Activated naive CD4-positive, alpha-beta T cell treated with Interleukin-2 at 50 U/mL for 16 hours (primary cell): Measurements from ENCODE around the gene PIGL.

Source experiments
- DNase-seq: peaks from one replicate; pipeline ENCODE4 v3.0.0-alpha.2; 2020

PIGL gene

DNA sequence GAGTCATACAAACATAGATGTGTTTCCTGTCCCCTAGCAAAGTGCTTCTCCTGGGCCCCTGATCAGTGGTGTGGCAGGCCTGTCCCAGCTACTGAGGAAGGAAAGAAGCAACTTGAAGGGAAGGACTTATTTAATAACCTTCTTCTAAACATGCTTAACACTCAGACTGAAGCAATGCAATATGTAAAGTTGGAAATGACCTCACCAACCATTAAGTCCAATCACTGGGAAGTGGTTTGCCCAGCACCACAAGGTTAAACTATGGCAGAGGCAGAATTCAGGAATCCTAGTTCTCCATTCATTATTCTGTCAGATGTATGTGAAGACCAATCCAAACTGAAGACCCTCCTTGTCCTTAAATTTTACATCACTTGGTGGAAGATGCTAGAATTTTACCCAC lies 97.2 kb downstream of the PIGL start:
- no peak for DNase-seq

DNA sequence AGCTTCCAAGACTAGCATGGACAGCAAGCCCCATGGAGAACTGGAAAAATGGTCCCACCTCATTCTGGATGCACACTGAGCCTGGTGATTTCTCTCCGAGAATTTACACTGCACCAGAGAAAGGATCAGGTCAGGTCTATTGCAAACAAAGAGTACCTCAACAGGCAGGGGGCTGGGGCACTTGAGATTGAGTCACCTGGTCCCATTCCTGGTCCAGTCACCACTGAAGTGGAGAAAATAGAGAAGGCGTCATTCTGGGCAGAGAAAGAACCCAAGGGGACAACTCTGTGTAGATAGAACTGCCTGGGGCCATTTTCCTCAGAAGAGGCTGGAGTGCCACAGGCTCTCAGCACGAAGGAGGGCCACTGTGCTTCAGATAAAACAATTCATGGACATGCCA lies 97.8 kb downstream of the PIGL start:
- DNase-seq = no peak

DNA sequence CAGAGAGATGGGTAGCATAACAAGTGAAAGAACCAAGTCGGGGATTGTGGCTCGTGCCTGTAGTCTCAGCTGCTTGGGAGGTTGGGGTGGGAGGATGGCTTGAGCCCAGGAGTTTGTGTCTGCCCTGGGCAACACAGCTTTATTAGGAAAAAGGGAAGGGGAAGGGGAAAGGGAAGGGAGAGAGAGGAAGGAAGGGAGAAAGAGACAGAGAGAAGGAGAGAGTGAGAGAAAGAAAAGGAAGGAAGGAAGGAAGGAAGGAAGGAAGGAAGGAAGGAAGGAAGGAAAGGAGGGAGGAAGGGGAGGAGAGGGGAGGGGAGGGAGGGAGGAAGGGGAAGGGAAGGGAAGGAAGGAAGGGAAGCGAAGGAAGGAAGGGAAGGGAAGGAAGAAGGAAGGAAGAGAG lies 103.0 kb downstream of the PIGL start:
- no peak for DNase-seq

DNA sequence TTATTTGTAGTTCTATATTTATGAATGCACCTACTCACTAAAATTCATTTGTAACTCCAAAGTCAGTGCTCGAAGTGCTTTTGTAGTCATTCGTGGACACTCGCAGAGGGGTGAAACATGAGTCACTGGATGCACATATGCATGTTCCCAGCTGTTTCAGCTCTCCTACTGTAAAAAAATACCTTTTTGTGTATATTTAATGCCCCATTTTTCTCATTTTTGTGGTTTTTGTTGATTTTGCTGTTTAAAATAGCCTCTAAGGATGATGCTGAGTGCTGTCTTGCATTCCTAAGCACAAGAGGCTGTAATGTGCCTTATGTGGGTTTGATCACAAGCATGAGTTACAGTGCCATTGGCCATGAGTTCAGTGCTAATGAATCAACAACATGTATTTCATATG lies 105.6 kb downstream of the PIGL start:
- DNase-seq = no peak

DNA sequence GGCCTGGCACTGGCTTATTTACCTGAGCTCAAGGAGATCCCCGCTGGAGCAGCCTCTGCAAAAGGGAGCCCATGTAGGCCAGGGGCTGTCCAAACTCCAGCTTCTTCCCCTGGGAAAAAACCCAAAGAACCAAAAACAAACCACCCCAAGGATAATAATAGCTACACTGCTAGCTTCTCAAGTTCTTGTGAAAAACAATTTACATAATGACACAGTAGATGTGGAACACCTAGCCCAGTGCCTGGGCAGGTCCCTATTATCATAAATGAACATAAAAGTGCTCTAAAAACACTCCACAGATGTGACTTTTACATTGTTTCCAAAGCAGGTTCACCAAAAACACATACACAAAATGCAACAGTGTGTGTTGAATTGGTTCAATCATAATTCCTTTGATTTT lies 109.0 kb downstream of the PIGL start:
- no peak for DNase-seq

DNA sequence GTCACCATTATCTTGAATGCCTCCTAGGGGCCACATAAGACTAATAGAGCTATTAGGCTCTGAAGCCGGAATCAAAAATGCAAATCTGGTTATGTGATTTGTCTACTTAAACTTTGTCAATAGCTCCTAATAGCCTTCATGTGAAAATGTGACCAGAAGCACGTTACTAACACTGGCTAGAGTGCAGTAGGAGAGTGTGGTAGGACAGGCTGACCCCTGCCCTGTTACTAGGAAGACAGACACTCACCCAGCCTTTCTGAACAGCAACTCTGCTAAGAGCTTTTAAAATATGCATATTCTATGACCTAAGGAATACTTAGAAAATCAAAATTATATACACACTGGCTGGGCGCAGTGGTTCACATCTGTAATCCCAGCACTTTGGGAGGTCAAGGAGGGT lies 110.0 kb downstream of the PIGL start:
- no peak for DNase-seq

DNA sequence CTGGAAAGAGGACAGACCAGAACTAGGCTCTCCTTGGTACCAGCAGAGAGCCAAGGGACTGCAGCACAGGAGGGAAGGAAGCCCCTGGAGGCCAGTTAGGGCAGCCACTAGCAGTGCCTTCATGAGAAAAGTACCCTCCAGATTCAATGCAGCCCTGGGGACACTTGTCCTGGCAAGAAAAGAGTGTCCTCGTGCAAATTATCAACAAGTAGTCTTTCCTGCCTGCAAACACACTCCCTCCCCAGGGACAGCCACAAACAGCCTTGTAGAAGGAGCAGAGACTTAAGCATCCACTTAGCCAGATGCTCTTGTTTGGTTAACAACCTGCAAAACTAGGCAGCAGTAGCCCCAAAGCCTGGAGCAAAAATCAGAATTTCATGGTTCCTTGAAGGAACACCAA lies 112.0 kb downstream of the PIGL start:
- no peak for DNase-seq

DNA sequence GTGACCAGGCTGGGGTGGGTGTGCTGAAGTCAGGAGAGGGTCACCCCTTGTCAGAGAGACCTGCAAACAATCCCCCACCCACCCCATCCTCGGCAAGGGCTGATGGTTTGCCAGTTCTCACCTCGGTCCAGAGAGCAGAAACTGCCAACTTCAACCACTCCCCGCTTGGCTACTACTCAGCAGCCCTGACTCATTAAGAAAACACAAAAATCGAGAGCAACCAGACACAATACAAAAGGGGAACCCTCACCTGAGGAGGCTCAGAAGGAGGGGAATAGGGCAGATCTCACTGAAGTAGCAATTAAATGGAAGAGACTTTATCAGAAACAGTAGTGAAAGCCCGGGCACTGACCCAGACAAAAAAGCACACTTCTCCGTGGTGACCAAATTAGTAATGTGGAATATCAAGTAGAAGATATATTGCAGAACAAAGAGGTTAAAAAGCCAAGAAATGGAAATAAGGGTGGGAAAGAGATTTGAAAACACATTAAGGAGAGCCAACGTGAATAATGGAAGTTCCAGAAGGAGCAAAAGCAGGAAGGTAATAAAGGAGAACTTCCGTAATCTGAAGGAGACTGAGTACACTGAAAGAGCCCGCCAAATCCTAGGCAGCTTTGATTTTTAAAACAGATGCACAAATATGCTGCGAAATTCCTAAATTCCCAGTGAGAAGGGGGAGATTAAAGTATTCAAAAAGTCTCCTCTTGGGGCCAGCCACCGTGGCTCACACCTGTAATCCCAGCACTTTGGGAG lies 112.7 kb downstream of the PIGL start:
- no peak for DNase-seq

DNA sequence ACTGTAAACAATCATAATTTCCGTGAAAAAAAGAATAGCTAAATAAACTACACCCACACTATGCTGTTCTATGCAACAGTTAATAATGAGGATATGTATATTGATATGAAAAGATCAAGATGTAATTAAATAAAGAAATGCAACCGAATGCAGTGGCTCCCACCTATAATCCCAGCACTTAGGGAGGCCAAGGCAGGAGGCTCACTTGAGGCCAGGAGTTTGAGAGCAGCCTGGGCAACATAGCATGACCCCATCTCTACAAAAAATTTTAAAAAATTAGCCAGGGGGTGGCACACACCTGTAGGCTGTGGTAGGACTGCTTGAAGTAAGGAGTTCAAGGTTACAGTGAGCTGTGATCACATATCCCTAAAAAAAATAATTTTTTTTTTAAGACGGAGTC lies 121.4 kb downstream of the PIGL start:
- DNase-seq = no peak

DNA sequence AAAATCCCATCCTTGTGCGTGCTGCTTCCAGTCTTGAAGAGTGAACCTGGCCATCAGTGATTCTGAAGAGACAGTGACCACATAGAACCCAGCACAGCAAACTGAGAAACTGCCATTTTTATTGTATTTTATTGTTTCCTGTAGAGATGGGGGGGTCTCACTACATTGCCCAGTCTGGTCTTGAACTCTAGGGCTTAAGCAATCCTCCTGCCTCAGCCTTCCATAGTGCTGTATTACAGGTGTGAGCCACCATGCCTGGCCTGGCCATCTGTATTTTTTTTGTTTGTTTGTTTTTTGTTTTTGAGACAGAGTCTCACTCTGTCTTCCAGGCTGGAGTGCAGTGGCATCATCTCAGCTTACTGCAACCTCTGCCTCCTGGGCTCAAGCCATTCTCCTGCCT lies 122.4 kb downstream of the PIGL start:
- no peak for DNase-seq

DNA sequence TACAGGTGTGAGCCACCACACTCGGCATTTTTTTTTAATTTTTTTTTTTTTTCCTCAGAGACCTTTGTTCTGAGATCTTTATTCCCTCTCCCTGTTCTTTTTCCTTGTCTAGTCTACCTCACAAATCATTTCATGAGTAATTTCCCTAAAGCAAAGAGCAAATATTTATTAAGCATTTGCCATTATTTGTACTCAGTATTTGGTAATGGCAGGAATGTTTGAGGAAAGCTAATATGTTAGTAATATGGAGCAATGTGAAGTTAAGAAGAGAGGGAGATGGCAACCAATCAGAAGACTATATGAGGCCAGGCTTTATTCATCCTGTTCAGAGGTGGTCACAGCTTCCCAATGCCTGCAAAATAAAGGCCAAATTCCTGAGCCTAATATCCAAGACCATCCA lies 122.9 kb downstream of the PIGL start:
- DNase-seq = no peak

DNA sequence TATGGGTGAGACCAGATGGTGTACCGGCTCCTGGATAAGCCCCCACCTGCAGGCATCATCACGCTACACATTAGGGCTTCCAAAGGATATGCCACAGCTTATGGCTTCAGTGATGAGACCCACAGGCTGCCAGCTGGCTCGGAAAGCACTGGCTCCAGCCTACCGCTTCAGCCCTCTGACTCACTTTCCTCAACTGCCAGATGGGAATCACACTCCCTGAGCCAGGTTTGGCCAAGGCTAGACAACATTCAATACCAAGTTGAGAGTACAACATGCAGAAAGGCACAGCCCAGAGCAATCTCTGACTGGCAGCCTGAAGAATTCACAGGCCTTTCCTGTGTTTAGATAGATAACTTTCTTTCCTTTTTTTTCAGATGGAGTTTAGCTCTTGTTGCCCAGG lies 126.0 kb downstream of the PIGL start:
- no peak for DNase-seq

DNA sequence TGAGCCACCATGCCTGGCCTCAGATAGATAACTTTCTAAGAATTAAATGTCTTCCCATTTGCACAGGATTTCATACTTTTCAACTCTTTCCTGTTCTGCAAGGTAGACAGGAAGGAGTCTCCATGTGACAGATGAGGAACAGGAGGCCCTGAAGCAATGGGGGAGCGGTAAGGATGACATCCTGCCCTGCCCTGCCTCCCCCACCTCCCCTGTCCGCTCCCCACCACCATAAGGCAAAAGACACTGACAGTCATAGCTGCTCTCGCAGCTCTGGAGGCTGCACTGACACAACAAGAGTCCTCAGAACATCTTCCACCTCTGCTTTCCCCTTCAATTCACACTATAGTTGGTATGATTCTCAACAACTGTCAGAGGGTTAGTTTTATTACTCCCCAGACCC lies 126.6 kb downstream of the PIGL start:
- DNase-seq = no peak

DNA sequence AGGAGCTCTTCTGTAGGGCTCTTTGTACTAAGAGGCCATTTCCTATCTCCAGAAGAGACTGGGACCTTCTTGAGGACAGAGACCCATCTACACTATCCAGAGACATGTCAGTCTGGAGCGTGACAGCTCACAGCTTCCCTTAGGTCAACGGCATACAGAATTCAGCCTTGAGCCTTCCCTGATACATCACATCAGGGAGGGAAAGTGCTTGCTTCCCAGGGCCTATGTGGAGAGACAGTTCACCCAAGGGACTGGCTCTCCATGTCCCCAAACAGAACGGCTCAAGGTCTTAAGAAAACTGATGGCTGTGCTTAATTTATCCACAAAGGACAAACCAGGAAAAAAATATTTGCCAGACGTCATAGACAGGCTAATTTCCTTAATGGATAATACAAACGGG lies 128.6 kb downstream of the PIGL start:
- no peak for DNase-seq

DNA sequence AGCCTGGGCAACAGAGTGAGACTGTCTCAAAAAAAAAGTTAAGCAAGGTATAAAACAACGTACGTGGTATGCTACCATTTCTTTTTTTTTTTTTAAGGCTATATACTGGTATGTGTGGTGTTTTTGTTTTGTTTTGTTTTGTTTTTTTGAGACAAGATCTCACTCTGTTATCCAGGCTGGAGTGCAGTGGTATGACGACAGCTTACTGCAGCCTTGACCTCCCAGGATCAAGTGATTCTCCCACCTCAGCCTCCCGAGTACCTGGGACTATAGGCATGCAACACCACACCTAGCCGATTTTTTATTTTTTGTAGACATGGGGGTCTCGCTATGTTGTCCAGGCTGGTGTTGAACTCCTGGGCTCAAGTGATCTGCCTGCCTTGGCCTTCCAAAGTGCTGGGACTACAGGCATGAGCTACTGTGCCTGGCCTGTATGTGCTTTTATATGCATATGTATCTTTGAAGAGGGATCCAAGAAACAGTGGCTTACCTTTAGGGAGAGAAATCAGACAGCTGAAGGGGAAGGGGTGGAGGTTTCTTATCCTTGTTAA lies 129.8 kb downstream of the PIGL start:
- DNase-seq = no peak

DNA sequence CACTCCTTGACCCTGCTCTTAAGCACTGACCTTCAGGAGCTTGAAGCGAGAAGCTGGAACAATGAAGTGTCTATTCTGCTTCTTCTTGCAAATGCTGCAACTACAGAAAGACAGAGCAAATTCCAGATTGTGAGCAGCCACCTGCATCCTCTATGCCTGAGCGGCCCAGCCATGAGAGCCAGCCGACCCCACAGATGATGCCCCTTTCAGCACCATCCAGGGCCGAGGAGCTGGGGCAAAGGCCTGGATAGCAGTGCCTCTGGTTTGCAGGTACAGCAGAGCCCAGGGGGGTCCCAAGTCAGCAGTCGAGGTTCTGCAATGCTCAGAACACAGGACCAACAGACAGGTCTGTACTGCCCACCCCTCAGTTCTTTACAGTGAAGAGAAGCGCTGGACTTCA lies 131.6 kb downstream of the PIGL start:
- DNase-seq = no peak

DNA sequence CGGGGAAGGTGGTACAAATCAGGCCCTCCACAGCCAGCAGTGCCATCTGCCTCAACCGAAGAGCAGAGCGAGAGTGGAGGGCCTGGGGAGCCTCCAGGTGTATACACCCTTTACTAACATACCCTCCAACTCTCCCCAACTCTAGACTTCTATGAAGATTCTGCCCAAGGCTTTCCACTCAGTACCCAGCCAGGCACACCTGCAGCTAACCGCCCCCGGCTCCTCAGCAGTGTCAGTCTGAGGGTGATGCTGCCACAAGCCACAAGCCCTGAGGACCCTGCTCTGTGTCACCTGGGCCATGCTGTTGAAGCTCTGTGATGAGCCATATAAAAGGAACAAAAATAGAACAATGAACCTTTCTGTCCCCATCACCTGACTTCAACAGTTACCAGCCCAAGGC lies 132.4 kb downstream of the PIGL start:
- no peak for DNase-seq

DNA sequence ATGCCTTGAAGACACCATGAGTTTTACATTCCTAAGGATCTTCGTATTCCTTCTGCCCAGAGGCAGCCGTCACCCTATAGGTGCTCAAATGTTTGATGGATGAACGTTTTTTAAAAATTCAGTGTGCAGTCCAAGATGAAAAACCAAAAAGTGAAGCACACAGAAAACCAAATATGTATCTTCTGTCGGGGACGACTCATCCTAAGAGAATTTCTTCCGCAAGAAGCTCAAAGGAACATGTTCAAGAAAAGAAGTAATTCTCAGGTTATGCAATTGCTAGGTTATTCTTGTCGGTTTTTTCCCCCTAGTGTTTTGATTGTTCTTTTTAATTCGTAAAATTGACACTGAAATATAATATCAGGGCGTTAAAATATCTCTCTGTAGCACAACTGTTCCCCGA lies 134.8 kb downstream of the PIGL start:
- no peak for DNase-seq

DNA sequence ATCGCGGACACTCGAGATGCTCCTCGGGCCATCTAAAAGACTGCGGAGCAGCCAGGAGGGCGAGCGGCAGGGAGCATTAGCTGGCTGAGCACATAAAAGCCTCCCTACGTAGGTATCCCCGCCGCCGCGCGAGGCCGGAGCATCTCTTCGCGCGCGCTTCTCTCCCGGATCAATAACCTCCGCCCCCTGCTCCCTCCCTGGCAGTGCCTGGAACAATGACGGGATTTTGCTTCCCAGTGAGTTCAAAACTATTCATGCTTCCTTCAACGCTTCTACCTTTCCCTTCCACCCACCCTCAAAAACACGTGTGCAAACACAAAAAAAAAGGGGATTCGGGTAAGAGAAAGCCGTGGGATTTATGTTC lies 135.3 kb downstream of the PIGL start:
- peak; percentile 28 for DNase-seq

DNA sequence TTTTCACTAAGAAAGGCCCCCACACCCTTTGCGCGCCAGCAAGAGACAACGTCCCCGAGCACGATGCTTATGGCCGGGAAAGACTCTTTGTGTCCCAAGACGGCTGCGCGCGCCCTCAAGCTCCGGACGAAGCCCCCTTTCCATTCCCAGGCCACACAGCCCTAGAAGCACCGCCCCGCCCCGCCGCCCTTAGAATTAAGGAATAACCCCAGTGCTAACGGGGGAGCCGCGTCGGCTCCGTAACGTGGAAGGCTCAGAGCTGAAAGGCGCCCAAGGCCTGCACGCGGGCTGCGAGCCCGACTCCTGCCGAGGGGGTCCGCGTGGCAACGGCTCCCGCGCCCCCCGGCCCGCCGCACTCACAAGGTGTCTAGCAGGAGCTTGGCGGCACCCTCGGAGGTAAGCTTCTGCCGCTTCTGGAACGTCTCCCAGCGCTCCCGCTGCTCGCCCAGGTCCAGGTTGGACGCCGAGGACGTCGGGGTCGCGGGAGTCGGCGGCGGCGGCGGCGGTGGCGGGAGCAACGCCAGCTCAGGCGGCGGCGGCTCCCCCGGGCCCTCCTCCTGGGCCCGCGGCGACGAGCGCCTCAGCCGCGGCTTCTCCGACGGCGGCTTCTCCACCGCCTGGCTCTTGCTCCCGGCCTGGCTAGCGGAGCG lies 135.8 kb downstream of the PIGL start:
- peak; percentile 28 for DNase-seq

DNA sequence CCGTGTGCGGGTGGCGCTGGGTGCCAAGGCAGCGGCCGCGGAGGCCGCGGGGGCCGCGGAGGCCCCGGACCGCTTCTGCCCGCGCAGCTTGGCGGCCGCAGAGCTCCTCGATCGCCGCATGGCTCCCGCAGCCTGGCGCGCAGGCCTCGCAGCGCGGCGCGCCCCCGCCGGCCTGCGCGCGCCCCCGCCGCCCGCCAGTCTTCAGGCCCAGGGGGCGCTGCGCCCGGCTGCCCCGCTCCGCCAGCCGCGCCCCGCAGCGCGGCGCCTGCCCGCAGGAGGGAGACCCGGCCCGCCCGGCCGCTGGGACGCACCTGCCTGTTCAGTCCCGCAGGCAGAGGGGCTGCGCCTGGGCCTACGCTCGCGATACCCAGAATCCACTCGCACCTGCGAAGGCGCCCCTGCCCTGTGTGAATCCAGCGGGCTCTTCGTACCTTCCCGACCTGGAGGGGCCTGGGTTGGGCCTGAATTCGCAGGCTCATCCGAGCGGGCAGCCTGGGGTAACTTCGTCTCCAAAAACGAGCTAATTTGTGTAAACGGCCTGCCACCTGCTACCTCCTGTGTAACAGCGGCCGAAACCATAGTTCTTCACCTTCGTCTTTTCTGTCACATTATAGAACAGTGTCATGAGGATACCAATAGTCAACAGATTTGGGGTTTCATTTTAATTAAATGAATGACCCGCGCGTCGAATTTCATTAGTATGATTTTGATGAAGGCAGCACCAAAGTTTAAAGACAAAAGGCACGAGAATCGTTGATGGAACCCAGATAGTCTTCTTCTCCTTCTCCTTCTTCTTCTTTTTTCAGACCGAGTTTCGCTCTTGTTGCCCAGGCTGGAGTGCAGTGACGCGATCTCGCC lies 136.5 kb downstream of the PIGL start, which contains the start of gene CENPV:
TSS of gene CENPV (minus strand) at position 153 of the 858 bp plus-strand sequence. CDS start at position 120, 33 bp downstream.
- DNase-seq = peak; percentile 67

DNA sequence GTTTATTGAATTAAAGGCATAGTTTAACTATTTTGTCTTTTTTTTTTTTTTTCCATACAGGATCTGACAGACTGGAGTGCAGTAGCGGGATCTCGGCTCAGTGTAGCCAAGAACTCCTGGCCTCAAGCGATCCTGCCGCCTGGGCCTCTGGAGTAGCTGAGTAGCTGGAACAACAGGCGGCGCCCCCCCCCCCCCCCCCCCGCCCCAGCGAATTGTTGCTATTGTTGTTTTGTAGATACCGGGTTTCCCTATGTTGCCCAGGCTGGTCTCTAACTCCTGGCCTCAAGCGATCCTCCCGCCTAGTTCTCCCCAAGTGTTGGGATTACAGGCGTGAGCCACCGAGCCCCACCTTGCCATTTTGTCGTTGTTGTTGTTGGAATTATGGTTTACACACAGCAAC lies 137.6 kb downstream of the PIGL start:
- DNase-seq = no peak

DNA sequence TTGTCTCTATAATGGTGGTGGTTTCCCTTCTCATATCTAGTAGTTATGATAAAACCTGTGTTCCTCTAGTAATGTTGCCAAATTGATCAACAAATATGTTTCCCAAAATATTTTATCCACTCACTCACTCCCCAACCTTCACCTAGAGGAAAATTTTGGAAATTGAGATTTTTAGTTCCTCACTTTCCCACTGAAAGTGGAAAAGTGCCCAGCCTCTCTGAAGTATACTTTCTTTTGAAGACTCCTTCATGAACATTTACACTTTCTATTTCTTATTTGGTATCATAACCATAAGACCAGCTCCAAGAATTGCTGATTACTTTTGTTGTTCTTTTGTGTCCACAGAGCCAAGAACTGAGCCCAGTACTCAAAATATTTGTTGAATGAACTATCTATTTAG lies 141.4 kb downstream of the PIGL start:
- no peak for DNase-seq

DNA sequence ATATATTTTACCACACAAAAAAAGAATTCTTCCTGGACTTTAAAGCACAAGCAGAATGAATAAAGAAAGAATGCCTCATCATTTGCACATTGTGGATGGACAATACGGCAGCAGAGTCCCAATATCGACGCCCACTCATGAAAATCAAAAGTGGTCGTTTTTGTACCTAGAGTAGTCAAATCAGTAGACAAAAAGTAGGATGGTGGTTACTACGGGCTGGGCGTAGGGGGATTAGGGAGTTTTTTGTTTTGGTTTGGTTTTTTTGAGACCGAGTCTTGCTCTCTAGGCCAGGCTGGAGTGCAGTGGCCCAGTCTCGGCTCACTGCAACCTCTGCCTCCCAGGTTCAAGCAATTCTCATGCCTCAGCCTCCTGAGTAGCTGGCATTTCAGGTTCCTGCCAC lies 144.9 kb downstream of the PIGL start:
- peak; percentile 26 for DNase-seq
